RWPE1 (cell line): ENCODE results near the gene ATXN7.

Source experiments
- CTCF ChIA-PET: fragments of 350-600 bp; sonication (Branson Sonifier 250); formaldehyde crosslinking; extraction: SDS; loops from one replicate; lab custom pipeline; 2021; lab: Yijun Ruan, JAX
- POLR2A ChIA-PET: fragments of 400-600 bp; formaldehyde crosslinking; extraction: SDS; loops from one replicate; lab custom pipeline; 2020; ENCODE audit warnings: antibody characterized with exemption; ENCODE audit not compliant: low non-redundant PET; lab: Yijun Ruan, JAX
- DNase-seq: peaks from one replicate; pipeline ENCODE4 v3.0.0; 2012; ENCODE audit warnings: low spot score
- H3K27ac ChIP-seq: fragments of 450-650 bp; 2 replicates; pipeline ENCODE4 v1.5.1; 2017
- TF ChIP-seq, protein P1 (sequence below): fragments of 450-650 bp; conservative IDR thresholded peaks from 2 replicates; pipeline ENCODE4 v1.5.1; 2017; ENCODE audit warnings: low read depth, mild to moderate bottlenecking

Gene ATXN7

DNA sequence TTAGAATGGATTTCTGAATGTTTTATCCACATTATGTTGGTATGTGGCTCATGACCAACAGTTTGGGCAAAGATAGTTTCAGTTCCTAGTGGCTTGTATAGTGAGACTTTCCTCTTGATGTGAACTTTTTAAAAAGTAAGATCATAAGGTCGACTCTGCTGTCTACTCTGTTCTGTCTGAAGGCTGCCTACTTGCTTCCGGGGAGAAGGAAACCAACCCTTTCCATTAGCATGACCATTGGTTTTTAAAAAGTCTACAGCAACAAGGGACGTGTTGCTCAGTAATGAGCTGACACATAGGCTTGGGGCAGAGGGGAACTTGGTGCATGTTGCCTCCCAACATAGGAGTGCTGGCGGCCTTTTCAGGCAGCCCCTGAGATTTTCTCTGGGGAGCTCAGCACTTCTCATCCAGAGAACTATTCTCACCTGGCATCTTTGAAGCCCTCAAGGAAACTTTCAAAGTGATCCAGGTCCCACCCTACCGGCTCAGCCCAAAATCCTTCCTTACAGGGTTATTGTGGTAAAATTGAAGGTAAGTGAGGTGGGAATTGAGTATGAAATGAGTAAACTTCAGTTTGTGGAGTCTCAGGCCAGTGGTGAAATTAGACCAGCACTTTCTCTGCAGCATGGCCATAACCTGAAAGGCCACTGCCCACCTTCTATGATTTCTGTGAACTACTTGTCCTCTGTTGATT is 129.0 kb downstream of the ATXN7 start:
- ChIA-PET POLR2A (interaction anchor here (0.5 kb wide), 1 partner anchor 10 kb away, joined by 7 read pairs; no protein-coding TSS in a partner anchor), CTCF (interaction anchor here (0.6 kb wide), 3 partner anchors 13 to 492 kb away, joined by 3 to 5 read pairs (median 3); no protein-coding TSS in a partner anchor)
- no peak for DNase-seq
- H3K27ac ChIP-seq = no peak overlapping the region
- TF ChIP-seq, protein P1, sequence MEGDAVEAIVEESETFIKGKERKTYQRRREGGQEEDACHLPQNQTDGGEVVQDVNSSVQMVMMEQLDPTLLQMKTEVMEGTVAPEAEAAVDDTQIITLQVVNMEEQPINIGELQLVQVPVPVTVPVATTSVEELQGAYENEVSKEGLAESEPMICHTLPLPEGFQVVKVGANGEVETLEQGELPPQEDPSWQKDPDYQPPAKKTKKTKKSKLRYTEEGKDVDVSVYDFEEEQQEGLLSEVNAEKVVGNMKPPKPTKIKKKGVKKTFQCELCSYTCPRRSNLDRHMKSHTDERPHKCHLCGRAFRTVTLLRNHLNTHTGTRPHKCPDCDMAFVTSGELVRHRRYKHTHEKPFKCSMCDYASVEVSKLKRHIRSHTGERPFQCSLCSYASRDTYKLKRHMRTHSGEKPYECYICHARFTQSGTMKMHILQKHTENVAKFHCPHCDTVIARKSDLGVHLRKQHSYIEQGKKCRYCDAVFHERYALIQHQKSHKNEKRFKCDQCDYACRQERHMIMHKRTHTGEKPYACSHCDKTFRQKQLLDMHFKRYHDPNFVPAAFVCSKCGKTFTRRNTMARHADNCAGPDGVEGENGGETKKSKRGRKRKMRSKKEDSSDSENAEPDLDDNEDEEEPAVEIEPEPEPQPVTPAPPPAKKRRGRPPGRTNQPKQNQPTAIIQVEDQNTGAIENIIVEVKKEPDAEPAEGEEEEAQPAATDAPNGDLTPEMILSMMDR = no peak

DNA sequence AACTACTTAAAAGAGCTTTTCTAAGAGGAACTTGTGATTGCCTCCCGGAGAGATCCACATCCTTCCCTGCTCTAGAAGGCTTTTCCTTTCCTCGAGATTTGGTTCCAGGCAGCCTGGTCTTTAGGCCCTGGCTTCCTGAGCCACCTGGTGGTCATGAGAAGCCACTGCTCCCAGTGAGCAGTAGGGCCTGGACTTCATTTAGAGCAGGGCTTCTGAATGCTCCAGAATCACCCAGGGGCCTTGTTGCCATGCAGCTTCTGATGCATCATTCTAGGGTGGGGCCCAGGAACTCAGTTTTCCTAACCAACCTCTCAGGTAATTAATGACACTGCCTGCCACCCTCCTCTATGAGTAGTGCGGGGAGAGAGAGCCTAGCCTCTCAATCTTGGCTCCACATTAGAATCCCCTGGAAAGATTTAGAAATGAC is 130.0 kb downstream of the ATXN7 start:
- peak; percentile 59 for DNase-seq
- CTCF ChIA-PET = interaction anchor here (0.6 to 1.0 kb wide), 3 partner anchors 12 to 80 kb away, joined by 3 to 4 read pairs (median 4); no protein-coding TSS in a partner anchor

DNA sequence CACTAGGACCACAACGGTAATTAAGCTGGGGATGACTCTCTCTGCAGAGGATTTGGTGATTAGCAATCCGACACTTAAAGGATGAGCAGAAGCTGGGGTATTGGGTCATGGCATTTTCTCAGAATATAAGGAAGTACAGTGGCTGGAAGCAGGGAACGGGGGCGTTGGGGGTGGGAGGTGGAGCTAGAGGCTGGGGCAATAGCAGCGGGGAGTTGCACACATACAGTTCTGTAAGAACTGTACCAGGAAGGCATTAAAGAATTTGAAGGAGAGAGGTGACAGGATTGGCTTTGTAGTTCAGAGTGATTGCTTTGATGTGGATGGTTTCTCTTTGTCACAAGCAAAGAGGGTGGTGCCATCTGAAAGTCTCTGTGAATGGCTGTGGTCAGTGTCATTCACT is 131.4 kb downstream of the ATXN7 start:
- TF ChIP-seq, protein P1 = no peak
- no peak overlapping the region for H3K27ac ChIP-seq
- DNase-seq = no peak
- ChIA-PET CTCF (interaction anchor here (1.0 kb wide), 1 partner anchor 15 kb away, joined by 3 read pairs; no protein-coding TSS in a partner anchor), POLR2A (no interaction called here)

More for the DNA sequence above, 130.0 kb downstream of the ATXN7 start:
- TF ChIP-seq, protein P1 = peak; percentile 92
- no peak overlapping the region for H3K27ac ChIP-seq
- POLR2A ChIA-PET = no interaction called here

DNA sequence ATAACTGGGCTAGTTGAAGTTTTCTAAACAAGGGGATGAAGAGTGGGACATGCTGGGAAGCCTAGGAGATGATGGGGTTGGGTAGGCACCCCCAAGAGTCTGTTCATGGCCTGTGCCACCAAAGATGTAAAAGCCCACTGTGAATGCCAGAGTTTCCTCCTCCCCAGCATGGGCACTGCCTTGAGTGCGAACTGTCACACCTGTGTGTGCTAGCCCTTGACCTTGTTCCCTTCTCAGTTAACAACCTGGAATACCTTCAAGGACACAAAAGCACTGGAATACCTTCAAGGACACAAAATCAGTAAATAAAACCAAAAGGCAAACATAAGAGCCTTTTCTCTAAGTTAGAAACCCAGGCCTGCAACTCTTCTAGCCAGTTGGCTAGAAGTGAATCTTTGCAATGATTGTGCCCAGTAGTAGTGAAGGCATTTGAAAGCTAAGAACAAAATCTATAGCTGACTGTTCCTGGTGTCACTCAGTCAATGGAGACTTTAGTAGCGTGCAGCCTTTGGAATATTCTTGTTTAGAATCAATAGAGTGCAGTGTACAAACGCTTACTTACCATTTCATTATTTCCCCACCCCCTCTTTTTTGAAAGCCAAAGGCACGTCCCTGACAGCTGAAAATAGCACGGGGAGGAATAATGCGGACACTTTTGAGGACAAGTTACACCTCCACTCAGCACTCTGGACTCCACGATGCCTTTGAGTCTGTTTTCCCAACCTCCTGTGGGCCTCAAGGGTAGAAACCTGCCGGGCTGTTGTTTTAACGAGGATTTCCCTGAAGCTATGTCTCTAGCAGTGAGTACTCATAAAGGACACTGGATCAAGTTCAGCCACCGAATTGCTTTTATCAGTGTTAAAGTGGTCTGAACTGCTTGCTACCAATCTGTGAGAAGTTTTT is 135.4 kb downstream of the ATXN7 start:
- CTCF ChIA-PET = no interaction called here
- no peak for DNase-seq
- TF ChIP-seq, protein P1 = no peak
- POLR2A ChIA-PET = interaction anchor here (0.6 kb wide), 1 partner anchor 9 kb away, joined by 4 read pairs; no protein-coding TSS in a partner anchor
- H3K27ac ChIP-seq = no peak overlapping the region

DNA sequence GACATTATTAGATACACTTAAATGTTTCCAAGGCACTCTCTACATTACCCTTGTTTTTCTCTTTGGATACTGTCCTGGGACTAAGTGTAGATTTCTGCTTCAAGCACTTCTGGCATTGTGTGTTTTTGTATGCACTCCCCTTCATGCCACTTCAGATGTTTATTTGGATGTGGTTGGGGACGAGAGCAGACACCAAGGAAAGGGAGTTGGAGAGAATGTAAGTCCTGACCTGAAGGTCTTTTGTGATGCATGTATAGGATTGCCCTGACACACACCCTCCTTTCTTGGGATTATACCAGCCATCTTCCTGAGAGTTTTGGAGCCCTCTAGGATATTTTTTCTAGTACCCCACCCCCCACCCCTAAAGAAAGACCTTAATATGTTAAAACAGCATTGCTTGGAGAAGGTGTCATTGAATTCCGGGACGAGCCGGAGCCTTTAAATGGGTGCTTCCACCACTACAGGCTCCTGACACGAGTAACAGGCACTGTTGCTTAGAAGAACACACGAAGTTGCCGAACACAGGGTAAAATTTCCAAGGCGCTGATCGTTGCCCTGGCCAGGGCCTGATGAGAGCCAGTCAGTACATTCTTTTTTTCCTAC is 136.9 kb downstream of the ATXN7 start:
- TF ChIP-seq, protein P1 = no peak
- CTCF ChIA-PET = no interaction called here
- no peak for DNase-seq
- POLR2A ChIA-PET = no interaction called here
- H3K27ac ChIP-seq = no peak overlapping the region

DNA sequence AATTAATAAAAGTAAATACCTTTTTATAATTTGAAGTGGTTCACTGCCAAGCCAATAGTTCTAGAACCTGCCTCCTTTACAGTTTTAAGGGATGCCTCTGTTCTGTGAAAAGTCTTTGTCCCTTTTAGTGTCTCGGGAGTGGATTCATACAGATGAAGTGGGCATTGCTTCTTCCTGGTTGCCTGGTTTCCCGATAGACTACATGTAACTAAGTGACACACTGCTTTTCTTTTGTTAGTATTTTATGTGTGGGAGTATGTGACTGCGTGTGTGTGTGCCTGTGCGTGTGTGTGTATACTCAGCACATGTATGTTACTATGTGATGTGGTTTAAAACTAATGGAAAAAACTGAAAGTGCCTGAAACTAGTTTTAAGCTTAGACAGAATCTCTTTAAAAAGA is 138.6 kb downstream of the ATXN7 start:
- ChIA-PET POLR2A (no interaction called here), CTCF (interaction anchor here (1.9 kb wide), 1 partner anchor 21 kb away, joined by 6 read pairs; the partner anchor contains the start of gene PSMD6)
- TF ChIP-seq, protein P1 = no peak
- DNase-seq = no peak
- no peak overlapping the region for H3K27ac ChIP-seq
